Measurements from ENCODE around the gene CD22. TPM values are rescaled to one million over a fixed set of nuclear protein-coding genes. Genes with fewer than 3 reads are reported as not detected.
A peak's percentile ranks its signal among the peaks of the same experiment; 100 is the strongest.

CD22 gene
- total and polyA plus RNA-seq, 2 of the 8 experiments (the other 6 are each of a cell fraction or from before 2014, with no cell fraction given) = 0.06 to 0.60 TPM

DNA sequence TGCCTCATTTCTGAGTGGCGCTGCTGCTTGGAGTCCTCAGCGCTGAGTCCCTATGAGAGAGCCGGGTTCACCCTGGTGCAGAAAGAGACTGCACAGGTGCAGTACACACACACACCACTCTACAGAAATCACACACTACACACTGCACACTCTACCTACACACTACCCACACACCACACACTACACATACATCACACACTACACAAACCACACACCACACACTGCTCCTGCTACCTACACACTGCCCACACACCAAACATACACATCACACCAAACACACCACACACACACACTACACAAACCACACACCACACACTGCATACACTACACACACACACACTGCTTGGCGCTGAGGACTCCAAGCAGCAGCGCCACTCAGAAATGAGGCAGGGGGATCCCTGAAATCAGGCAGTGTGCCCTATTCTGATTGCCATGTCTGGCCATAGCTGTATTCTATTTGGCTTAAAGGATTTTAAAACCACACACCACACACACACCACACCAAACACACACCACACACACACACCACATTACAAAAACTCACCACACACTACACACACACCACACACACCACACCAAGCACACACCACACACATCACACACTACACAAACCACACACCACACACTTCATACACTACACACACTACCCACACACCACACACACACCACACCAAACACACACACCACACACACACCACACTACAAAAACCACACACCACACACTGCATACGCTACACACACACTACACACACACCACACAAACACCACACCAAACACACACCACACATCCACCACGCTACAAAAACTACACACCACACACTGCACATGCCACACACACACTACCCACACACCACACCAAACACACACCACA, 32.1 kb upstream of the CD22 start:
- H3K56ac ChIP-seq (replicated peaks; ENCODE audit: insufficient read length, low read depth, low read length) = peak overlapping the region; percentile 100
- no peak overlapping the region for H3K14ac ChIP-seq (ENCODE audit: insufficient read length)
- POLR2A ChIA-PET (ENCODE audit: partially characterized antibody) = interaction anchor here (2.9 kb wide), 1 partner anchor 15 kb away, joined by 18 read pairs; the partner anchor contains the start of gene HAMP
- H3K23ac ChIP-seq (ENCODE audit: insufficient read length) = peak overlapping the region; percentile 86
- no peak overlapping the region for H2AFZ ChIP-seq (ENCODE audit: low read length)
- 86 to 100% methylated on average over 2 to 7 of the region's 7 CpGs for WGBS, 2 experiments (ENCODE audit: extremely low coverage in 1 of 2, insufficient coverage in 1 of 2, insufficient read length in 1 of 2, insufficient replicate concordance in 2 of 2, low coverage in 1 of 2, low lambda C conversion rate in 2 of 2, missing lambda C conversion rate in 1 of 2)
- peak overlapping the region; percentile 98 for H2AK5ac ChIP-seq (ENCODE audit: low read depth, low read length)
- no peak overlapping the region; a peak in 1 of 4 replicates for H3K4me2 ChIP-seq (ENCODE audit: insufficient read depth in 1 of 2, low read depth in 2 of 2, low read length in 2 of 2)
- peak overlapping the region; percentile 97 for H4K91ac ChIP-seq (replicated peaks; ENCODE audit: insufficient read length, low read length)
- DNase-seq (ENCODE audit: low read depth in 1 of 2, low spot score in 2 of 2) (no peak), FAIRE-seq (no peak)
- H3K79me1 ChIP-seq (ENCODE audit: low read depth, low read length) = peaks cover 3% of the 10 kb centered on the region; the same call in 1 of the 2 replicates
- peaks cover 24% of the 10 kb centered on the region; the same call in 1 of the 2 replicates for H3K23me2 ChIP-seq (ENCODE audit: low read depth, low read length)
- H2BK120ac ChIP-seq (replicated peaks; ENCODE audit: low read depth, low read length) = peak overlapping the region; percentile 71
- no peak overlapping the region for H4K8ac ChIP-seq (ENCODE audit: extremely low read depth, insufficient read depth, low read length)
- H3K27me3 ChIP-seq (replicated peaks in 1 of 4; ENCODE audit: control insufficient read depth in 3 of 4, extremely low read depth in 1 of 4, insufficient read depth in 3 of 4, low read length in 3 of 4) = peaks cover 0 to 12% (median 2%) of the 10 kb centered on the region in 4 experiments; a peak in 2 of 7 replicates
- H3K27ac ChIP-seq (ENCODE audit: low read depth, low read length) = no peak overlapping the region
- H3K18ac ChIP-seq (ENCODE audit: extremely low read depth, low read length) = peak overlapping the region; percentile 40; the same call in 1 of the 2 replicates
- CTCF ChIA-PET (ENCODE audit: partially characterized antibody) = interaction anchor here (1.6 to 1.8 kb wide), 2 partner anchors 10 to 11 kb away, joined by 4 to 5 read pairs; no protein-coding TSS in a partner anchor
- peak overlapping the region; percentile 74 for H2BK20ac ChIP-seq (ENCODE audit: low read length)
- H3K4me3 ChIP-seq (ENCODE audit: extremely low read depth in 1 of 4, insufficient read depth in 2 of 4, low read depth in 3 of 4, low read length in 4 of 4) = no peak overlapping the region
- no peak overlapping the region for H3K4ac ChIP-seq (replicated peaks; ENCODE audit: insufficient read length, low read depth, low read length)
- no peaks in the 10 kb centered on the region; a peak in 1 of 8 replicates for H3K36me3 ChIP-seq (ENCODE audit: control insufficient read depth in 2 of 4, insufficient read depth in 4 of 4, low read length in 3 of 4)
- H2BK15ac ChIP-seq (ENCODE audit: low read length) = peak overlapping the region; percentile 96
- H2BK12ac ChIP-seq (ENCODE audit: low read depth, low read length) = peak overlapping the region; percentile 64; the same call in 1 of the 2 replicates
- no peak overlapping the region for H4K5ac ChIP-seq (ENCODE audit: insufficient read length, low read depth, low read length)
- peaks cover 0 to 21% of the 10 kb centered on the region in 2 experiments for H4K20me1 ChIP-seq (replicated peaks in 1 of 2; ENCODE audit: control insufficient read depth in 1 of 2, insufficient read depth in 2 of 2, low read length in 2 of 2)
- peak overlapping the region; percentile 75 for H2BK5ac ChIP-seq (ENCODE audit: low read depth, low read length)
- no peaks in the 10 kb centered on the region for H3K79me2 ChIP-seq (ENCODE audit: control insufficient read depth in 1 of 2, insufficient read depth in 2 of 2, low read length in 2 of 2)
- H3K9me3 ChIP-seq (ENCODE audit: insufficient read depth in 2 of 2, low read depth in 1 of 2, low read length in 1 of 2) = no peaks in the 10 kb centered on the region; a peak in 1 of 4 replicates
- 0 out of 7 replicates have a peak overlapping the region, but pooled peaks of 1 of the 4 experiments have one; percentile 22 for H3K9ac ChIP-seq (replicated peaks in 1 of 4; ENCODE audit: extremely low read depth in 1 of 4, low read depth in 3 of 4, low read length in 3 of 4)
- H3K4me1 ChIP-seq (replicated peaks in 1 of 4; ENCODE audit: control insufficient read depth in 3 of 4, insufficient read depth in 4 of 4, low read length in 3 of 4) = peaks cover 0 to 16% (median 10%) of the 10 kb centered on the region in 4 experiments; a peak in 6 of 7 replicates
- TF ChIP-seq GABPA (IDR thresholded peaks at IDR 0.05; ENCODE audit: borderline replicate concordance, insufficient read depth, low read length) (no peak), CREB1 (IDR thresholded peaks at IDR 0.05) (no peak), HDAC2 (IDR thresholded peaks at IDR 0.05; ENCODE audit: borderline replicate concordance in 1 of 2, low read depth in 2 of 2, low read length in 2 of 2) (no peak), CHD2 (IDR thresholded peaks at IDR 0.05; ENCODE audit: low read length) (no peak), SIN3A (conservative IDR thresholded peaks at IDR 0.05 in 1 of 2, IDR thresholded peaks at IDR 0.05 in 1 of 2; ENCODE audit: low read depth in 1 of 2, low read length in 2 of 2) (no peak), KDM5A (IDR thresholded peaks at IDR 0.05; ENCODE audit: low read length) (no peak), JUN (IDR thresholded peaks at IDR 0.05; ENCODE audit: low read depth, low read length) (no peak)
- TF ChIP-seq, protein P1, sequence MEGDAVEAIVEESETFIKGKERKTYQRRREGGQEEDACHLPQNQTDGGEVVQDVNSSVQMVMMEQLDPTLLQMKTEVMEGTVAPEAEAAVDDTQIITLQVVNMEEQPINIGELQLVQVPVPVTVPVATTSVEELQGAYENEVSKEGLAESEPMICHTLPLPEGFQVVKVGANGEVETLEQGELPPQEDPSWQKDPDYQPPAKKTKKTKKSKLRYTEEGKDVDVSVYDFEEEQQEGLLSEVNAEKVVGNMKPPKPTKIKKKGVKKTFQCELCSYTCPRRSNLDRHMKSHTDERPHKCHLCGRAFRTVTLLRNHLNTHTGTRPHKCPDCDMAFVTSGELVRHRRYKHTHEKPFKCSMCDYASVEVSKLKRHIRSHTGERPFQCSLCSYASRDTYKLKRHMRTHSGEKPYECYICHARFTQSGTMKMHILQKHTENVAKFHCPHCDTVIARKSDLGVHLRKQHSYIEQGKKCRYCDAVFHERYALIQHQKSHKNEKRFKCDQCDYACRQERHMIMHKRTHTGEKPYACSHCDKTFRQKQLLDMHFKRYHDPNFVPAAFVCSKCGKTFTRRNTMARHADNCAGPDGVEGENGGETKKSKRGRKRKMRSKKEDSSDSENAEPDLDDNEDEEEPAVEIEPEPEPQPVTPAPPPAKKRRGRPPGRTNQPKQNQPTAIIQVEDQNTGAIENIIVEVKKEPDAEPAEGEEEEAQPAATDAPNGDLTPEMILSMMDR (IDR thresholded peaks at IDR 0.05; ENCODE audit: control extremely low read depth in 1 of 3, insufficient read depth in 1 of 3, low read depth in 1 of 3, low read length in 3 of 3) = no peak

Measured in H1 (cell line).